ENCODE measurements around the gene HOXC9. TPM values are rescaled to one million over a fixed set of nuclear protein-coding genes. Genes with fewer than 3 reads are reported as not detected.

HOXC9 gene
- total and polyA plus RNA-seq, 2 of the 4 experiments (the other 2 are of a cell fraction): 0.26 TPM; not detected in 1

DNA sequence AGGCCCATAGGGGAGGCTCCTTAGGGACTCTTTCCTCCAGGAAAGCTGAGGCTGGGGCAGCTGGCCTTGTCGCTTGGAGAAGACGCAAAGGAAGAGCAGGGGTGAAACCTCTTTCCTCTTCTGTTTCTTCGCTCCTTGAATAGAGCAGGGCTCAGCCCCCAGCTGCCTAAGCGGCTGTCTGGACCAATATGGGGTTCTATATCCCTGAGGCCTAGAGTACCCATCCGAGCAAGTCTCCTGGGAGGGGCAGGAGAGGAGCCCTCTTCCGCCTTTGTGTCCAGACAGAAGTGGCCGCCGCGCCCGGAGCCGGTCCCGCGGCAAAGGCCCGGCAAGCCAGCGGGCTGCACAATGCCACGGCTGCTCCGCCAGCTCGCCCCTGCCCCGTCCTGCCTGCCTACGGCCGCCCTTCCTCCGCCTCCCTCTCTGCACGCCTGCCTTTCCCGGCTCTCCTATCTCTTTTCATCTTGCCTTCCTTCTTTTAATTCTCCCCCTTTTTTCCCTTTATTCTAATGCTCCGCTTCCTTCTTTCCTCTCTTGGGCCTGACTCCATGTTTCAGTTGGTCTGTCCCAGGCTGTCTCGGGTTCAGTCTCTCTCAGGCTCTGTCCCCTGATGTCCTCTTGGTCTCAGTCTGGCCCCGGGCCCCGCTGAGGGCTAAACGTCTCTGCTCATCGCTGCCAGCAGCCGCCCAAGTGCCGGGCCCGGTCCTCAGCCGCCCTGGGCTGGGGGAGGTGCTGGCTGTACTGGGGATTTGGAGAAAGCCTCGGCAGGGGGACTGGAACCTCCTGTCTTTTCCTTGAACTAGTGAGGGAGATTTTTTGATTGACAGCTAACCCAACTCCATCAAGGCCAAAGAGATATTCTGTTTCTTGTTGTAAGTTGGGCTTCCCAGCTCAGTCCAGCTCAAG, 2.5 kb upstream of the HOXC9 start:
- Histone ChIP-seq H4K91ac (ENCODE audit: insufficient read depth, low read depth, low read length) (no peak overlapping the region), H3K9ac (ENCODE audit: low read depth, low read length) (no peak overlapping the region), H2BK120ac (ENCODE audit: low read depth, low read length) (no peak overlapping the region), H3K56ac (ENCODE audit: extremely low read depth, insufficient read depth, low read length) (no peak overlapping the region), H3K18ac (ENCODE audit: low read depth, low read length) (no peak overlapping the region), H4K8ac (ENCODE audit: low read depth in 2 of 2, low read length in 2 of 2) (no peak overlapping the region), H3K4ac (ENCODE audit: low read depth, low read length) (no peak overlapping the region), H3K4me1 (ENCODE audit: control insufficient read depth, insufficient read depth, low read length) (peaks cover 2% of the 10 kb centered on the region; the same call in 1 of the 2 replicates), H3K23ac (ENCODE audit: low read depth, low read length) (no peak overlapping the region), H4K20me1 (ENCODE audit: insufficient read depth, low read length) (no peaks in the 10 kb centered on the region), H3K9me1 (ENCODE audit: insufficient read depth, low read length) (no peaks in the 10 kb centered on the region), H2AK5ac (ENCODE audit: low read depth, low read length) (no peak overlapping the region), H2BK20ac (ENCODE audit: low read depth, low read length) (no peak overlapping the region), H2BK15ac (ENCODE audit: low read depth, low read length) (no peak overlapping the region), H3K36me3 (ENCODE audit: control insufficient read depth, insufficient read depth, low read length) (no peaks in the 10 kb centered on the region), H3K27me3 (ENCODE audit: control insufficient read depth, insufficient read depth, low read length) (peaks cover 97% of the 10 kb centered on the region), H3K4me3 (ENCODE audit: insufficient read depth, low read depth, low read length) (no peak overlapping the region), H4K5ac (ENCODE audit: low read depth, low read length) (no peak overlapping the region), H3K9me3 (ENCODE audit: control insufficient read depth, insufficient read depth, low read length) (peaks cover 17% of the 10 kb centered on the region), H2AK9ac (replicated peaks; ENCODE audit: low read depth, low read length, poor library complexity) (no peak overlapping the region), H3K27ac (ENCODE audit: insufficient read depth, low read length) (no peak overlapping the region), H3K79me1 (ENCODE audit: low read depth in 1 of 2, low read length in 2 of 2) (no peaks in the 10 kb centered on the region), H3K14ac (replicated peaks; ENCODE audit: low read depth, low read length) (no peak overlapping the region), H2BK5ac (ENCODE audit: low read depth, low read length, poor library complexity, severe bottlenecking) (no peak overlapping the region), H3K4me2 (ENCODE audit: low read depth, low read length) (no peak overlapping the region), H2AFZ (replicated peaks; ENCODE audit: low read length, poor library complexity) (no peak overlapping the region)
- ATAC-seq (ENCODE audit: low read depth) (no peak), DNase-seq (no peak)
- ChIA-PET CTCF (no interaction called here), POLR2A (ENCODE audit: unreplicated experiment) (no interaction called here)
- dilution Hi-C loops (cut with HindIII; ENCODE audit: low sequenced_read_pairs, unreplicated experiment) (no loop called here), in situ Hi-C loops (cut with MboI; ENCODE audit: low sequenced_read_pairs) (loop anchor here (10.0 kb wide), 2 partner anchors 233 to 377 kb away; no protein-coding TSS in a partner anchor), intact Hi-C loops (cut with micrococcal nuclease) (no loop called here)
- no TSS peak for BruUV-seq (replicated peaks)
- 17% methylated on average over 1 of the region's 35 CpGs; no CpG with 5 or more reads in 1 of the 2 experiments for WGBS, 2 experiments (ENCODE audit: extremely low coverage in 2 of 2, insufficient read length in 1 of 2)
- TF ChIP-seq MAZ (IDR thresholded peaks at IDR 0.05; ENCODE audit: borderline replicate concordance, low read depth, low read length): no peak
